ENCODE measurements around the gene PSMD8.

Gene PSMD8

GRCh38 chr19:38352611-38353010 lies 21.8 kb upstream of the PSMD8 start:
- DNase-seq (ENCODE audit: low read depth): no peak
- no peak overlapping the region for H3K4me3 ChIP-seq (ENCODE audit: low read depth, low read length)
- TF ChIP-seq MAX (IDR thresholded peaks at IDR 0.05; ENCODE audit: low read depth, low read length) (no peak), CTCF (IDR thresholded peaks at IDR 0.05; ENCODE audit: low read depth, low read length) (no peak), POLR2A (IDR thresholded peaks at IDR 0.05; ENCODE audit: extremely low read depth, insufficient read length) (no peak), MYC (IDR thresholded peaks at IDR 0.05; ENCODE audit: low read depth, low read length) (no peak)

- TF ChIP-seq CTCF (IDR thresholded peaks at IDR 0.05; ENCODE audit: low read depth, low read length): no peak
- TF ChIP-seq MAX (IDR thresholded peaks at IDR 0.05; ENCODE audit: low read depth, low read length): no peak
- TF ChIP-seq POLR2A (IDR thresholded peaks at IDR 0.05; ENCODE audit: extremely low read depth, insufficient read length): no peak
- no peak for TF ChIP-seq MYC (IDR thresholded peaks at IDR 0.05; ENCODE audit: low read depth, low read length)
- no peak overlapping the region for H3K4me3 ChIP-seq (ENCODE audit: low read depth, low read length)
- no peak for DNase-seq (ENCODE audit: low read depth)
These were observed 18.3 kb upstream of the PSMD8 start for GRCh38 chr19:38355728-38356725.

GRCh38 chr19:38358071-38358470 lies 16.3 kb upstream of the PSMD8 start:
- no peak overlapping the region for H3K4me3 ChIP-seq (ENCODE audit: low read depth, low read length)
- TF ChIP-seq POLR2A (IDR thresholded peaks at IDR 0.05; ENCODE audit: extremely low read depth, insufficient read length) (no peak), MYC (IDR thresholded peaks at IDR 0.05; ENCODE audit: low read depth, low read length) (no peak), CTCF (IDR thresholded peaks at IDR 0.05; ENCODE audit: low read depth, low read length) (no peak), MAX (IDR thresholded peaks at IDR 0.05; ENCODE audit: low read depth, low read length) (no peak)
- DNase-seq (ENCODE audit: low read depth): no peak

- DNase-seq (ENCODE audit: low read depth): no peak
- H3K4me3 ChIP-seq (ENCODE audit: low read depth, low read length): no peak overlapping the region
- no peak for TF ChIP-seq POLR2A (IDR thresholded peaks at IDR 0.05; ENCODE audit: extremely low read depth, insufficient read length)
- no peak for TF ChIP-seq MAX (IDR thresholded peaks at IDR 0.05; ENCODE audit: low read depth, low read length)
- no peak for TF ChIP-seq MYC (IDR thresholded peaks at IDR 0.05; ENCODE audit: low read depth, low read length)
- TF ChIP-seq CTCF (IDR thresholded peaks at IDR 0.05; ENCODE audit: low read depth, low read length): no peak
These were observed 14.9 kb upstream of the PSMD8 start for GRCh38 chr19:38359242-38360021.

- DNase-seq (ENCODE audit: low read depth): no peak
- TF ChIP-seq MYC (IDR thresholded peaks at IDR 0.05; ENCODE audit: low read depth, low read length): no peak
- no peak for TF ChIP-seq POLR2A (IDR thresholded peaks at IDR 0.05; ENCODE audit: extremely low read depth, insufficient read length)
- TF ChIP-seq MAX (IDR thresholded peaks at IDR 0.05; ENCODE audit: low read depth, low read length): no peak
- TF ChIP-seq CTCF (IDR thresholded peaks at IDR 0.05; ENCODE audit: low read depth, low read length): no peak
- H3K4me3 ChIP-seq (ENCODE audit: low read depth, low read length): no peak overlapping the region
These were observed 14.0 kb upstream of the PSMD8 start for GRCh38 chr19:38360351-38360750.

Measured in NB4 (cell line).